ENCODE results near the gene OGDH. TPM values are rescaled to one million over a fixed set of nuclear protein-coding genes. Genes with fewer than 3 reads are reported as not detected.

The OGDH gene
- total and polyA plus RNA-seq, 4 donors = 10.8 to 71.2 (median 41.2) TPM

- Histone ChIP-seq H3K9ac (ENCODE audit: low read depth in 1 of 2, low read length in 2 of 2) (no peak overlapping the region), H3K36me3 (ENCODE audit: control insufficient read depth in 4 of 4, insufficient read depth in 3 of 4, low read depth in 1 of 4, low read length in 3 of 4) (peaks cover 9 to 51% (median 14%) of the 10 kb centered on the region in 4 donors), H3K9me3 (ENCODE audit: control insufficient read depth in 4 of 4, low read length in 3 of 4) (no peaks in the 10 kb centered on the region), H3K27me3 (ENCODE audit: control insufficient read depth in 4 of 4, insufficient read depth in 4 of 4, low read length in 3 of 4) (no peaks in the 10 kb centered on the region), H3K27ac (ENCODE audit: low read depth in 1 of 2, low read length in 2 of 2) (no peak overlapping the region), H3K4me1 (ENCODE audit: control insufficient read depth in 4 of 4, insufficient read depth in 4 of 4, low read length in 3 of 4) (no peaks in the 10 kb centered on the region), H3K4me3 (ENCODE audit: low read depth in 1 of 3, low read length in 3 of 3) (no peak overlapping the region)
- DNase-seq (ENCODE audit: low spot score) = no peak
- WGBS = 96% methylated on average over 1 of the region's 1 CpG
- TF ChIP-seq RXRA (IDR thresholded peaks at IDR 0.05) = no peak
- no peak for TF ChIP-seq NR2F2 (IDR thresholded peaks at IDR 0.05)
- TF ChIP-seq ATF3 (IDR thresholded peaks at IDR 0.05) = no peak
- TF ChIP-seq HNF4G (IDR thresholded peaks at IDR 0.05) = no peak
- no peak for TF ChIP-seq HNF4A (conservative IDR thresholded peaks at IDR 0.05)
- TF ChIP-seq JUND (IDR thresholded peaks at IDR 0.05) = no peak
- TF ChIP-seq REST (IDR thresholded peaks at IDR 0.05) = no peak
- no peak for TF ChIP-seq YY1 (IDR thresholded peaks at IDR 0.05)
- no peak for TF ChIP-seq FOXA2 (IDR thresholded peaks at IDR 0.05)
- TF ChIP-seq TAF1 (conservative IDR thresholded peaks at IDR 0.05) = no peak
- no peak for TF ChIP-seq MAX (IDR thresholded peaks at IDR 0.05)
- TF ChIP-seq SP1 (IDR thresholded peaks at IDR 0.05) = no peak
- TF ChIP-seq EGR1 (IDR thresholded peaks at IDR 0.05; ENCODE audit: low read depth in 2 of 2) = no peak
- TF ChIP-seq GABPA (IDR thresholded peaks at IDR 0.05 in 1 of 2, conservative IDR thresholded peaks at IDR 0.05 in 1 of 2) = no peak
- no peak for TF ChIP-seq ZBTB33 (IDR thresholded peaks at IDR 0.05)
- no peak for TF ChIP-seq RAD21 (IDR thresholded peaks at IDR 0.05)
- TF ChIP-seq CTCF (IDR thresholded peaks at IDR 0.05; ENCODE audit: low read depth, low read length, missing input control) = no peak
Measured at GRCh38 chr7:44703921-44704320, 97.5 kb downstream of the OGDH start.

- no peaks in the 10 kb centered on the region for H3K9me3 ChIP-seq (ENCODE audit: control insufficient read depth in 4 of 4, low read length in 3 of 4)
- no peak overlapping the region for H3K4me3 ChIP-seq (ENCODE audit: low read depth in 1 of 3, low read length in 3 of 3)
- H3K27me3 ChIP-seq (ENCODE audit: control insufficient read depth in 4 of 4, insufficient read depth in 4 of 4, low read length in 3 of 4) = no peaks in the 10 kb centered on the region
- H3K36me3 ChIP-seq (ENCODE audit: control insufficient read depth in 4 of 4, insufficient read depth in 3 of 4, low read depth in 1 of 4, low read length in 3 of 4) = peaks cover 5 to 48% (median 11%) of the 10 kb centered on the region in 4 donors
- no peaks in the 10 kb centered on the region for H3K4me1 ChIP-seq (ENCODE audit: control insufficient read depth in 4 of 4, insufficient read depth in 4 of 4, low read length in 3 of 4)
- no peak for DNase-seq (ENCODE audit: low spot score)
- no peak overlapping the region for H3K9ac ChIP-seq (ENCODE audit: low read depth in 1 of 2, low read length in 2 of 2)
- 99% methylated on average over 3 of the region's 3 CpGs for WGBS
- H3K27ac ChIP-seq (ENCODE audit: low read depth in 1 of 2, low read length in 2 of 2) = no peak overlapping the region
- TF ChIP-seq CTCF (IDR thresholded peaks at IDR 0.05; ENCODE audit: low read depth, low read length, missing input control) (no peak), EGR1 (IDR thresholded peaks at IDR 0.05; ENCODE audit: low read depth in 2 of 2) (no peak), REST (IDR thresholded peaks at IDR 0.05) (no peak)
Measured at GRCh38 chr7:44705434-44705833, 99.0 kb downstream of the OGDH start.
